Measurements from ENCODE around the gene SCML1.
A peak's percentile ranks its signal among the peaks of the same experiment; 100 is the strongest.

Gene SCML1

GRCh38 chrX:17747692-17748091 is 10.4 kb downstream of the SCML1 start:
- DNase-seq (ENCODE audit: low read depth), result no peak
- no peak overlapping the region for H3K4me3 ChIP-seq (ENCODE audit: low read length)
- TF ChIP-seq, protein P1, sequence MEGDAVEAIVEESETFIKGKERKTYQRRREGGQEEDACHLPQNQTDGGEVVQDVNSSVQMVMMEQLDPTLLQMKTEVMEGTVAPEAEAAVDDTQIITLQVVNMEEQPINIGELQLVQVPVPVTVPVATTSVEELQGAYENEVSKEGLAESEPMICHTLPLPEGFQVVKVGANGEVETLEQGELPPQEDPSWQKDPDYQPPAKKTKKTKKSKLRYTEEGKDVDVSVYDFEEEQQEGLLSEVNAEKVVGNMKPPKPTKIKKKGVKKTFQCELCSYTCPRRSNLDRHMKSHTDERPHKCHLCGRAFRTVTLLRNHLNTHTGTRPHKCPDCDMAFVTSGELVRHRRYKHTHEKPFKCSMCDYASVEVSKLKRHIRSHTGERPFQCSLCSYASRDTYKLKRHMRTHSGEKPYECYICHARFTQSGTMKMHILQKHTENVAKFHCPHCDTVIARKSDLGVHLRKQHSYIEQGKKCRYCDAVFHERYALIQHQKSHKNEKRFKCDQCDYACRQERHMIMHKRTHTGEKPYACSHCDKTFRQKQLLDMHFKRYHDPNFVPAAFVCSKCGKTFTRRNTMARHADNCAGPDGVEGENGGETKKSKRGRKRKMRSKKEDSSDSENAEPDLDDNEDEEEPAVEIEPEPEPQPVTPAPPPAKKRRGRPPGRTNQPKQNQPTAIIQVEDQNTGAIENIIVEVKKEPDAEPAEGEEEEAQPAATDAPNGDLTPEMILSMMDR (IDR thresholded peaks at IDR 0.05; ENCODE audit: insufficient read depth, low read depth, low read length, missing control alignments), result no peak

DNA sequence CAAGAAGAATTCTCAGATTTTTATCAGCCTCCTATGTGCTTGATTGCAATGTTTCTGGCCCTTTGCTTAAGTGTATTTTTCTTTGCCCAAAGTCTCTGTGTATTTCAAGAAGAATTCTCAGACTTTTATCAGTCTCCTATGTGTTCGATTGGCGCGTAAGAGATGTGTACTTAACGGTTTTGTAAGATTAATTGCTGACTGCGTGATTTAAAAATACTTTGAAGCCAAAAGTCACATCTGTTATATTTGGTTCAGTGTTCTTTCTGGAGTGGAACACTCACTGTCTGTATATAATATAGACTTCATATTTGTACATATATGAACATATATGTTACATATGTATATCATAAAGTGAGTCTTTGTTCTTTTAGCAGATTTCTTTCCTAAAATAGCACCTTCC is 11.4 kb downstream of the SCML1 start:
- H3K4me3 ChIP-seq (ENCODE audit: low read length), result no peak overlapping the region
- DNase-seq (ENCODE audit: low read depth), result no peak
- TF ChIP-seq, protein P1 (IDR thresholded peaks at IDR 0.05; ENCODE audit: insufficient read depth, low read depth, low read length, missing control alignments), result no peak

DNA sequence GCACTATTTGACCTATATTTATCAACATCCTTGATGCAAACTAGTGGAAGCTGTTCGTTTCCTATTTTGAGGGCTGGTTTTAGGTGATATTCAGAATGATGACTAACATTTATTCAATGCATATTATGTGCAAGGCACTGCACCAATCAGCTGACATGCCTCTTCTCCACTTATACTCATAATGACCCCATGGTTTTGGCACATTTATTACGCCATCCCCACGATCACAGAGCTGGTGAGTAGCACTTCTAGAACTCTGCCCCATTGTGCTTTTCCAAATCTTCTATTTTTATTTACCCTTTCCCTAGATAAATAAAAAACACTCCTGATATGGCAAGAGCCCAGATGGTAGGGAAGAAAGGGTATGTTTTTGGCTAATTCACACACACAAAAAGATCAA is 13.1 kb downstream of the SCML1 start:
- TF ChIP-seq, protein P1 (IDR thresholded peaks at IDR 0.05; ENCODE audit: insufficient read depth, low read depth, low read length, missing control alignments), result no peak
- no peak overlapping the region for H3K4me3 ChIP-seq (ENCODE audit: low read length)
- DNase-seq (ENCODE audit: low read depth), result peak; percentile 15

DNA sequence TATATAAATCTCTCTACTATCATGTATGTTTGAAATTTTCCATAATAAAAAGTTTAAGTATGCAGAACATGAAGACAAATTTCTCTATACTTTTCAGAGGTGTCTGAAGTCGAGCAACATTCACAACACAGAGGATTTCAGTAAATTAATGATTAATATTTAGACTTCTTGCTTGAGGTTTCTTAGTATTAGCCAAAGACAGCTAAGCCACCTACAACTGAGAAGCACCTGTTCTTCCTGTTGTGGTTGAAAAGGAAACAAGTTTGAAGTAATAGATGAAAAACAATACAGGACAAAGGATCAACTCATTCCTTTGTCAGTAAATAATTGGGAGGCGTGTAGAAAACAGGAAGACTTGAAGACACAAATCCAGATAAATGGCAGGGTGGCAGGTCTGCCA is 21.1 kb downstream of the SCML1 start:
- H3K4me3 ChIP-seq (ENCODE audit: low read length), result no peak overlapping the region
- TF ChIP-seq, protein P1 (IDR thresholded peaks at IDR 0.05; ENCODE audit: insufficient read depth, low read depth, low read length, missing control alignments), result no peak
- no peak for DNase-seq (ENCODE audit: low read depth)

- DNase-seq (ENCODE audit: low read depth), result no peak
- no peak overlapping the region for H3K4me3 ChIP-seq (ENCODE audit: low read length)
- TF ChIP-seq, protein P1 (IDR thresholded peaks at IDR 0.05; ENCODE audit: insufficient read depth, low read depth, low read length, missing control alignments), result no peak
Observed at GRCh38 chrX:17759990-17760389, 22.7 kb downstream of the SCML1 start.

DNA sequence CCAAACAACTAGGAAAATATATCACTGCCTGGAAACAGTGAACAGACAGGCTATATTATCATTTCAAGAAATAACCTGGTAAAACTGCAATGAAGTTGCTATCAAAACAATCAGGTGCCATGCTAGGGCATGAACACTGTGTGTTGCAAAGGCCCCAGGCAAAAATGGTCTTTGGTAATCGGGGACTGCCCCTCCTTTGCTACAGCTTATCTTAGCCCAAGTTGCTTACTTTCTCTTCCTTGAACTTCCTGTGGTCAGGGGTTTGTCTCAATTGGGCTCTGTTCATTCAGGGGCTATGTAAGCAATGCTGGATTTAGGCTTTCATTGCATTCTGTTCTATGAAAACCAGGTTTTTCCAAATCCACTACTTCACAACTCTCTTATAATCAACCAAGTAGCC is 30.4 kb downstream of the SCML1 start:
- peak; percentile 36 for DNase-seq (ENCODE audit: low read depth)
- TF ChIP-seq, protein P1 (IDR thresholded peaks at IDR 0.05; ENCODE audit: insufficient read depth, low read depth, low read length, missing control alignments), result no peak
- no peak overlapping the region for H3K4me3 ChIP-seq (ENCODE audit: low read length)

GRCh38 chrX:17768997-17769396 is 31.7 kb downstream of the SCML1 start:
- no peak overlapping the region for H3K4me3 ChIP-seq (ENCODE audit: low read length)
- TF ChIP-seq, protein P1 (IDR thresholded peaks at IDR 0.05; ENCODE audit: insufficient read depth, low read depth, low read length, missing control alignments), result no peak
- no peak for DNase-seq (ENCODE audit: low read depth)
